Suppressor macrophage treated with lipopolysaccharide for 4 hours (primary cell): Measurements from ENCODE around the gene UBAC2.

Source experiments
- DNase-seq: peaks from one replicate; pipeline ENCODE4 v3.0.0-alpha.2; 2020

Gene UBAC2

DNA sequence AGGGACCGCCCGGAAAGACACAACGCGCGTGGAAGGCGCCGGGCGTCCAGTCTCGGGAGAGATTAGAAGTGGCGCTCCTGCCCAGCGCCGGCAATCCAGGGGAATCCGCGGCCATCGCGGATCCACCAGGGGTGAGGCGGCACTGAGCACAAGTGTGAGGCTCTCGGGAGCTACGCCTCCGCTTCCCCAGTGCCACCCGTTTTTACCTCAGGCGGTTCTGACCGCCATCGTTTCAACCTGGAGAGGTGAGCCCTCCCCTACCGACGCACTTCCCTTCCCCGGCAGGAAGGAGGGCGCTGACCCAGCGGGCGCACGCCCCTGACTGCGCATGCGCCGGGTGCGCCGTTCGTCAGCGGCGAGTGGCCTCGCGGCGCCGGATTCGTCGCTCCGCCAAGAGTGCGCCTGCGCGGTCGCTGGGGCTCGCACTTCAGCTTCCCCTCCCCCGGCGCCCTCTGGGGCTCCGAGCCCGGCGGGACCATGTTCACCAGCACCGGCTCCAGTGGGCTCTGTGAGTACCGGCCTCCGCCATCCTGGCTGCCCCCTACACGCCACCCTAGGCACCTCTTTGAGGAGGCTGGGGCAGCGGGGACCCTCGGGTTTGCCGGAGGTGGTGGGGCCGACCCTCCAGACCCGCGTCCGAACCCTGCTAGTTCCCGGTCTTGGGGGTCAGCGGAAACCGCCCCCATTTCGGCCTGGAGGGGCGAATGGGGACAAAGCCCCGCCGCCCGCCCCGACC lies at the start of gene UBAC2:
Gene UBAC2, plus strand, starts transcription at position 423 of the 736 bp plus-strand sequence. Its CDS starts 55 bp downstream, at position 478.
- peak; percentile 99 for DNase-seq

GRCh38 chr13:99151516-99151915 lies 49.1 kb upstream of the UBAC2 start:
- no peak for DNase-seq

DNA sequence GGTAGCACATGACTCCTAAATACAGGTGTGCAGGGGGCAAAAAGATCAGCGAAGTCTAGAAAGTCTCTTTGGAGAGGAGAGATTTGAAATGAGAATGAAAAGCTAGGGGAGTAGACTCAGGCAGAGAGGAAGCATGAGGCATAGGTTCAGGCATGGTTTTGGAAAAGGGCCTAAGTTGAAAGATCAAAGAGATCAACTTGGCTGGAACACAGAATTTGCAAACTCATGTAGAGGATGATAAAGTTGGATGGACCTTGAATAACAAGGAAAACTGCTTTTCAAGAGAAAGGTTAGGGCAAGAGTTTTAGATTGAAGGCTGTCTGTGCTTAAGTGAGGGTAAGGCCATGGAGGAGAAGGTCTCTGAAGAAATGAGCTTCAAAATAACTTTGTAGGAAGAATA lies 47.4 kb upstream of the UBAC2 start:
- no peak for DNase-seq

DNA sequence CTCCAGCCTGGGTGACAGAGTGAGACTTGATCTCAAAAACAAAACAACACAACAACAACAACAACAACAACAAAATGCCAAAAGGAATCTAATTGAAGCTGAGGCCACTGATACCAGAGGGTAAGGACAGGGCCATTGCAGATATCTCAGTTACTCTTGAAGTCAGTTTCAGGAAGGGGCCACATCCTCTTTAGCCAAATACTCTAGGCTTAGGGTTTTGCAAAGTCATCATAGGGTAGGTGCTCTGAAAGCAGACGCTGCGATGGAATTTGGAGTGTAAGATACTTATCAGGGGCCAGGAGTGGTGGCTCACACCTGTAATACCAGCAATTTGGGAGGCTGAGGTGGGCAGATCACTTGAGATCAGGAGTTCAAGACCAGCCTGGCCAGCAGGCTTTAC lies 46.6 kb upstream of the UBAC2 start:
- DNase-seq, result peak; percentile 13

GRCh38 chr13:99155821-99156220 lies 44.8 kb upstream of the UBAC2 start:
- no peak for DNase-seq

- DNase-seq, result no peak
These were observed 43.6 kb upstream of the UBAC2 start for GRCh38 chr13:99157046-99157445.

GRCh38 chr13:99158846-99159245 lies 41.8 kb upstream of the UBAC2 start:
- DNase-seq, result no peak

DNA sequence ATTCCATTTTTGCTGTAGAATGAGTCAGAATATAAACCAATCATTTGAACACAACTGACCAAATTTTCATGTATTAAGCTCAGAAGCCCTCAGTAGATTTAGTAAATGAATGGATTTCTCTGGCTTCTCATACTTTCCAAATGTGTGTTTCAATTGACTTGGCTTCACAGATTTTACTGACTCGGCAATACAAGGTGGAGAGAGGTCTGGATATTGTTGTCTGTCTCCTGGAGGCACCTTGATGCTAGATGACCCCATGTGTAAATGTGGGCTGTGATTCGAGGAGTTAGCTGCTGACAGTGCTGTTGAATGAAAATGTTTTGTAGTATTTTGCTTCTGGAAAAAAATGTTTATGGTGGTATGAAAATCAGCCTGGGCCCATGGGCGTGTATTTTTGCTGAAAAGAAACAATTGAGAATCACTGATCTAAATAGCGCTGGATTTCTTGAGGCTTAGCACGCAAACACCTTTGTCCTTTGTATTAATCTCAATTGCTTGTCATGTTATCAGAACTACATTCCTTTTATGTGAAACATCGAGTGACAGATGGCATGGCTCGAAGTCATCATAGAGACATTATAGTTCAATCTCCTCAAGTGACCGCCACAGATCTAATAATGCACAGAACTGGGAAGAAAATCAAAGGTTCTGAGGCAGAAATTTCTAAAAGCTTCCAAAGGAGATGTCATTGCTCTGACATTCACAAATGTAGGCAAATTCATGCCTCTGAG lies 41.2 kb upstream of the UBAC2 start:
- no peak for DNase-seq

- DNase-seq, result no peak
These were observed 40.2 kb upstream of the UBAC2 start for GRCh38 chr13:99160415-99160814.

- DNase-seq, result no peak
These were observed 39.1 kb upstream of the UBAC2 start for GRCh38 chr13:99161512-99161911.

DNA sequence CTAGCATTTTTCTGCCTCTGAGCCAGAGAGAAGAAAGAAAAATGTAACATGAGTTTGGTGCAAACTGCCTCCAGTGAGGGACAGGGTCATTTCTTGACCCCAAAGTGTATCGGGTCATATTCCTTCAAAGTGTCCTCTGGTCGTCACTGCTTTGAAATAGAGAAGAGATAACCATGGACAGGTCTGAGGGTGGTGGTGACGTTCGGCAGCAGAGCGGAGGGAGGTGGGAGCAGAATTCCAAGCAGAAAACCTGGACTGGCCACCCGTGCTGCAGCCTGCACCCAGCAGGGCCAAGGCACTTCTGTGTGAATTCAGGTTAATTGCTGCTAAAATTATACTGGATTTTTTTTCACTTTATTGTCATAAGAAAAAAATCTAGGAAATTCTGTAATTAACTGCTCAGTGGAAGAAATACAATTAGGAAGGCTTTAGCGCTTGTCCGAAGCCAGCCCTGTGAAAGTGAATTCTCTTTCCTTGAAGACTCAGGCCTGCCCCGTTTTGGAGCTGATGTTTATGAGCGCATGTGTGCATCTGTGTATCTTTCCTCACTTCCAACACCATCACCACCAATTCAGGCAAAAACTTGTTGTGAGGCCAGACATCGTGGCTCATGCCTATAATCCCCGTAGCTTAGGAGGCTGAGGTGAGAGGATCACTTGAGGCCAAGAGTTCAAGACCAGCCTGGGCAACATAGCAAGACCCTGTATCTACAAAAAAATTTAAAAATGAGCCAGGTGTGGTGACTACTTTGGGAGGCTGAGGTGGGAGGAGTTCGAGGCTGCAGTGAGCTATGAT lies 37.9 kb upstream of the UBAC2 start:
- no peak for DNase-seq

DNA sequence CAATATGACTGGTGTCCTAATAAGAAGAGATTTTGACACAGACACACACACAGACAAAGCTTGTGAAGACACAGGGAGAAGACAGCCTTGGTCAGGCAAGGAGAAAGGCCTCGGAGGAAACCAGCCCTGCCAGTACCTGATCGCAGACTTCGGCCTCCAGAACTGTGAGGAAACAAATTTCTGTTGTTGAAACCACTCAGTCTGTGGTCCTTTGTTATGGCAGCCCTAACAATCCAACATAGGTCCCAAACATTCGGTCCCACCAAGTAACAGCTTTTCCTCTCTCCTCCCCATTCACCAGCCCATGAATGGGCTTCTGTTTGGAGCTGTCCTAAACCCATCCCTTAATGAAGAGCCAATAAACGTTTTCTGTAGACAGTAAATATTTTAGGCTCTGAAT lies 36.4 kb upstream of the UBAC2 start:
- DNase-seq, result no peak

GRCh38 chr13:99165753-99166587 lies 34.7 kb upstream of the UBAC2 start:
- no peak for DNase-seq

- no peak for DNase-seq
These were observed 27.7 kb upstream of the UBAC2 start for GRCh38 chr13:99172951-99173350.

DNA sequence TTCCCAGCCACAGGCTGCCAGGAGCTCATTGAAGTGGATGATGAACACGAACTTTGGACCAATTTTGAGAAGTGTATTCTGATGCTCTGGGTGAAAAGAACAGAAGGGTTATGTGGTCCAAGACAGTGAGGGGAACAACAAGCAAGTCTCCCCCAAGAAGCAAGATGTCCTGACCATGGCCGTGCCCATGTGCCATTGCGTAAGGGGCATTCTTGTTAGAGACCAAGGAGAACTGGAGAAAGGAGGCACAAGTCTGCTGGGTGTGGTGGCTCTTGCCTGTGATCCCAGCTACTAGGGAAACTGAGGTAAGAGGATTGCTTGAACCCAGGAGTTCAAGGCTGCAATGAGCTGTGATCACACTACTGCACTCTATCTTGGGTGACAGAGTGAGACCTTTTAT lies 27.0 kb upstream of the UBAC2 start:
- no peak for DNase-seq

GRCh38 chr13:99174533-99175100 lies 26.0 kb upstream of the UBAC2 start:
- DNase-seq, result no peak

- peak; percentile 77 for DNase-seq
These were observed 24.1 kb upstream of the UBAC2 start for GRCh38 chr13:99176309-99177276.

DNA sequence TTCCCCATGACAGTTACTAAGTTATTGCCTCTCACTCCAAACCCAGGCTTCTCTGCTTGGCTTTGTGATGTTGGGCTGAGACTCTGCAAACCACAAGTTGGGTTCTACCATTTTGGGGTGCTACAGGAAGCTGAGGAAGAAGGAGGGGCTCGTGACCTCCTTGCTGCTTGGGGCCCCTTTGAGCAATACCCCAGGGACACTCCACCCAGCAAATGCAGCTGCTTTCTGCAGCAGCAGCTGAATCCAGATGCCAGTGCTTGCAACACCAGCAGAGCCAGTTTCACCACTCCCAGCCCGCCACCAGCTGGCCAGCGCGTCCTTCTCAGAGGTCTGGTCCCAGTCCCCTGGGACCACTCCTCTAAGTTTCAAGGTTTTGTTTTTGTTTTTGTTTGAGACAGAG lies 22.0 kb upstream of the UBAC2 start:
- peak; percentile 28 for DNase-seq

DNA sequence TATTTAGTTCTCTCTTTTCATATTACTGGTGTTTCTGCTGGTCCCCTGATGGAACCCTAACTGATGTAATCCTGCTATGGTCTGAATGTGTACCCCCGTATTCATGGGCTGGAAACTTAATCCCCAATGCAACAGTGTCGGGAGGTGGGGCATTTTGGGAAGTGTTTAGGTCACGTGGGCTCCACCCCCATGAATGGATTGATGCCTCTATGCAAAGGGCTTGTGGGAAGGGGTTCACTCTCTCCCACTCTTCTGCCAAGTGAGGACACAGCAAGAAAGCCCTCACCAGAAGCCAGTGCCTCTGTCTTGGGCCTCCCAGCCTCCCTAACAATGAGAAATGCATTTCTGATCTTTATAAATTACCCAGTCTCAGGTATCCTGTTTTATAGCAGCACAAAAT lies 21.2 kb upstream of the UBAC2 start:
- no peak for DNase-seq

DNA sequence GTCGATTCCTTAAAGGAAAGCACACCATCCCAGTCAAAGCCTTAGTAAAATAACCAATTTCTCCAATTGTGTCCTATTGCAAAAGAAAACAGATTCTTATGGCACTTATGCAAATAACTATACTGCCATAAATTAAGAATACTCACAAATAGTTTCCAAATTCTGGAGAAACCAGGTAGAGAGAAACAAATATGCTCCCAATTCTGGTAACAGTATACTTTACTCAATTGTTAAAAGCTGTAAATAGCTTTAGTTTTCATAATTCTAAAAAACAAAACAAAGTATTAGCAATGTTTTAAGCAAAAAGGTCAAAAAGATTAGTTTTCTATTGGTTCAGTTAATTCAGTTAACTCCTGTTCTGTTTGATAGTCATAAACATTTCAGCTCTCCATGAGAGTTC lies 18.2 kb upstream of the UBAC2 start:
- DNase-seq, result no peak

GRCh38 chr13:99185606-99186005 lies 15.0 kb upstream of the UBAC2 start:
- no peak for DNase-seq
